Stimulated activated CD8-positive, alpha-beta memory T cell treated with anti-CD3 and anti-CD28 coated beads, Interleukin-12 subunit alpha, Interleukin-12 subunit beta, amount 100 ng/mL, for 24 hours (primary cell): ENCODE results near the gene DNM2.
A peak's percentile ranks its signal among the peaks of the same experiment; 100 is the strongest.

Source experiments
- DNase-seq: peaks from one replicate; pipeline ENCODE4 v3.0.0-alpha.2; 2020; ENCODE audit errors: extremely low read depth

DNM2 gene

DNA sequence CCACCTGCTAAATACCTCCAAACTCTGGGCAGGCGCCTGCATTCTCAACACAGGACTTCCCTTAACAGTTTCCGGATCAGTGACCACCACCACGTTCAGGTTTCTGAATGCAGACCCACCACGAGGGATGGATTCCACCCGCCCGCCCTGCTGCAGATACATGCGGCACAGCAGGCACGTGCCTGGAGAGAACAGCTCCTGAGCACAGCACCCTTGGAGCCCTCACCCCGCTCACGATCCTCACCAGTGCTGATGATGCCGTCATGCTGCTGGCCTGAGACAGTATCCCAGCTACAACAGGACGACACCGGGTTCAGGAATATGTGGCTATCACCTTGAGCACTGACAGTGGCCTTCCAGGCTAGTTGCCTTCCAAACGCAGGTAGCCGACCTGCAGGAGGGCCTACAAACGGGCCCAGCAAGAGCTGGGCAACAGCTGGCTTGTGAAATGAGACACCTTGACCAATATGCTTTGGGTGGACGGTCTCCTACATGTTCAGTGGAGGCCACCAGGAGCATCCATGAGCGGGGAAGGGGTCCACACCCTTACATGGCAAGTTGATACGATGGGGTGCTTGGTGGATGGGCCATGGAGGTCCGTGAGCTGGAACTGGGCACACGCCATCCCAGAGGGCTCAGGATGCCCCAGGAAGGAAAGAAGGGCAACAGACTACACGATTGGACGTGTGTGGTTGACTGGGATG lies 26.5 kb upstream of the DNM2 start:
- no peak for DNase-seq

DNA sequence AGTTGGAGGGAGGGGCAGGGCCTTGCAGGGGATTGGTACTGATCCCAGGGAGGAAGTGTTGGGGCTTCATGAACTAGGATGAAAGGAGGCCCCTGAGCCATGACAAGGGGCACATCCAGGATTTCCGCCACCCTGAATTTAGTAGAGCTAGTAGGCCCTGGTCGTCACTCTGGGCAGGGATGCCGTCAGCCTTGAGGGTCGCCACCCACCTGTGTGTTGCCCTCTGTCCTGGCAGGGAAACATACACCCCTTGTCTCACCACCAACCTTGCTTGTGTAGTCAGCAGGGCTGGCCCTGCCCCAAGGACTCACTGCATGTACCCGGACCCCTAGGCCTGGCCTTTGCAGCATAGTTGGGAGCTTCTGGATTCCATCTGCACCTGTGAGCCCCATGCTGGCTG lies 26.0 kb upstream of the DNM2 start:
- DNase-seq: no peak

DNA sequence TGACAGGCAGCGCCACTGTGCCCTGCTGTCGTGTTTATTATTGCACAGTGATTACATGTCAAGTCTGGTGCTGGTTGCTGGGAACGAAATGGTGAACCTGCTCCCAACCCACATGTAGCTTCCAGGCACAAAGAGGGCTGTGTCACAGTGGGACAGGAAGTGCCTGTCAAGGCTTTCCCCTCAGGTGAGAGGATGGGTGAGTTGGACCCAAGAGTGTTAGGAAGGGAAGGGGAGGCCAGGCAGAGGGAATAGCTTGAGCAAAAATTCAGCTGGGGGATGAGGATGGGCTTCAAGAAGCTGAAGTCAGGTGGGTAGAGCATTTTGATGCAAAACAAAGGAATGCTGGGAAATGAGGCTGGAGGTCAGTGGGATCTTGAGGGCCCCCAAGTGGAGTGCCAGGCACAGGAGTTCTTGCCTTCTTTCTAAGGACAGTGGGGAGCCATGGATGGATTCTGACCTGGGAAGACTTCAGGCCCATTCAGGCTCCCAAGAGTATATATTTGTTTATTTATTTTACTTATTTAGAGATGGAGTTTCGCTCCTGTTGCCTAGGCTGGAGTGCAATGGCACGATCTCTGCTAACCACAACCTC lies 25.1 kb upstream of the DNM2 start:
- no peak for DNase-seq

GRCh38 chr19:10694706-10695307 lies 23.1 kb upstream of the DNM2 start:
- no peak for DNase-seq

DNA sequence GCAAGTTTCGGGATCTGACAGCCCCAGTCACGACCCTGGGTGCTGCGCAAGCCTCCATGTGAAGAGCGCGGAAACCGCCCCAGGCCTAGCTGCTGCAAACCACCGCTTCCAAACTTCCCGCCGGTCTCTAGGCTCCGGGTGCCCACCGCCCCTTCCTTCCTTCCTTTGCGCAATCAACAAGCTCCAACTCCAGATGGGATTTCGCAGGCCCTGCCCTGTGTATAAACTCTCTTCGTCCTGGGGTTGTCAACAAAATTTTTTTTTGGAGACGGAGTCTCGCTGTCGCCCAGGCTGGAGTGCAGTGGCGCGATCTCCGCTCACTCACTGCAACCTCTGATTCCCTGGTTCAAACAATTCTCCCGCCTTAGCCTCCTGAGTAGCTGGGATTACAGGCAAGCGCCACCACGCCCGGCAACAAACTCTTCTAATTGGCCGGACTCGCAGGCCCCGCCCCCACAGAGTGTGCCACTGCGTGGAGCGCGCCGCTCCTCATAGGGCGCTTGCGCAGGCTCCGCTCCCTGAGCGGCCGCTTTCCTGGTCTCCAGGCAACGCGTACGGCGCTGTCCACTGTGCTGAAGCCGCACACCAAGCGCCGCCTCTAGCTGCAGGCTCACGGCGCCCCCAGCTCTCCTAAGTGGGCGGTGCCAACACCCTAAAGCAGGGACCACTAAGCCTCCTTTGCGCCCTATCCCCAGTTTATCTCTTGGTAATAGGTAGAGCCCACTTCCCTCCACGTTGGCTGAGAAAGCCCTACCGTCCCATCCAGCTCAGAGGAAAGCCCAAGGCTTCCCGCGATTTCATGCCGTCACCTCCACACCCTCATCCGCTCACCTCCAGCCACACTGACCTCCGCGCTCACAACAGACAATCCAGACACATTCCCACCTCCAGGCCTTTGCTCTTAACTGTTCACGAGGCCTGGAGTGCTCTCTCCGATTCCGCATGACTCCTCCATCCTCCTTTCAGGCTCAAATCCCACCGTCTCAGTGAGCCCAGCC lies 22.2 kb upstream of the DNM2 start:
- DNase-seq: peak; percentile 80

GRCh38 chr19:10699650-10700335 lies 18.1 kb upstream of the DNM2 start:
- no peak for DNase-seq

GRCh38 chr19:10701955-10702525 lies 15.8 kb upstream of the DNM2 start:
- no peak for DNase-seq

DNA sequence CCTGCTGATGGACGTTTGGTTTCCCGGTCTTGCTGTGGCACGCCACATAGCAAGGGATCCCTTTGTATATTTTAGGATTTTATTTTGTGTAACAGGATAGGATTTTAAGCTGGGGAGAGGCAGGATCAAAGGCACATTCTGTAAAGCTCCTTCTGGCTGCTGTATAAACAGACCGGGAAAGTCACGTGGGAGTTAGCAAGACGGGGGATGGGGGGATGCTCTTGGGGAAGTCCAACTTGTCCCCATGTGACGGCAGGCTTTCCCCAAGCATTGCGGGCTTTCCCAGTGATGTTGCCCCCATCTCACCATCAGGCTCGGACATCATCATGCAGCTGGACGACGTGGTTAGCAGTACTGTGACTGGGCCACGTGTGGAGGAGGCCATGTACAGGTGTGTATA lies 10.9 kb upstream of the DNM2 start:
- DNase-seq: no peak

GRCh38 chr19:10707440-10707839 lies 10.4 kb upstream of the DNM2 start:
- DNase-seq: no peak

- DNase-seq: no peak
Observed at GRCh38 chr19:10708291-10708690, 9.6 kb upstream of the DNM2 start.

GRCh38 chr19:10712045-10712444 lies 5.8 kb upstream of the DNM2 start:
- DNase-seq: no peak

DNA sequence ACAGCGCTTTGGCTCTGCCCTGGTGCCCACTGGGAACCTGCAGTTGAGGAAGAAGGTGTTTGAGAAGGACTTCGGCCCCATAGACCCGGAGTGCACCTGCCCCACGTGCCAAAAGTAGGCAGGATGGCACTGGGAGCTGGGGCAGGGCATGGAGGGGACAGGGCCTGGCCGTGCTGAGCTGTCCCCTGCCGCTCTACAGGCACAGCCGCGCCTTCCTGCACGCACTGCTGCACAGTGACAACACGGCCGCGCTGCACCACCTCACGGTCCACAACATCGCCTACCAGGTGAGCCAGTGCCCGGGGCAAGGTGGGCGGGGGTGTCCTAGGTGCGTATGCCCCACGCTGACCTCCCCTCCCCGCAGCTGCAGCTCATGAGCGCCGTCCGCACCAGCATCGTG lies 5.1 kb upstream of the DNM2 start:
- DNase-seq: no peak

DNA sequence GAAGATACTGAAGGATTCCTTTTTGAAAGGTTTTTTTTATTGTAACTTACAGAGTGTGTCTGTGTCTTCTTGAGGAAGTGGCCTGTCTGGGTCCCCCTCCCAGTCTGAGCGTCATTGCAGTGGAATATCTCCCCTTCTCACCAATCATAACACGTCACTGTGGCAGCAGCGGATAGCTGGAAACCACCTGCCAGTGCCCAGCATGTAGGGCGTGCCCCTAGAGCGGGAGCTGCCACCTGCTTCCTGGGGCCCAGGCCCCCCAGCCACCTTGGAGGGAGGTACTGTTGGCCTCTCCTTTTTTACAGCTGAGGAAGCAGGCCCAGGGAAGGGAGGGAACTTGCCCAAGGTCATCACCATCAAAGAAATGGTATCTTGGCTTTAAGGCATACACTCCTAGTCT lies 4.6 kb upstream of the DNM2 start:
- DNase-seq: no peak

DNA sequence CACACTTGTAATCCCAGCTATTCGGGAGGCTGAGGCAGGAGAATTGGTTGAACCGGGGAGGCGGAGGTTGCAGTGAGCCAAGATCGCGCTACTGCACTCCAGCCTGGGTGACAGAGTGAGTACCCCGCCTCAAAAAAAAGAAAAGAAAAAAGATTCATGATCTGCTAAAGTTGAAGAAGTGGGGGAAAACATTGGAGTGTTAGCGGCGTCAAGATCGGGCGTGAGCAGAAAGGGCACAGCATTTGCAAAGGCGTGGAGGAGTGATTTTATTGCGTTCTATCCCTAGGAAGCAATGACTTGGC lies 874 bp upstream of the DNM2 start:
- DNase-seq: no peak

- no peak for DNase-seq
Observed at GRCh38 chr19:10718205-10719196, 622 bp downstream of the DNM2 start.

DNA sequence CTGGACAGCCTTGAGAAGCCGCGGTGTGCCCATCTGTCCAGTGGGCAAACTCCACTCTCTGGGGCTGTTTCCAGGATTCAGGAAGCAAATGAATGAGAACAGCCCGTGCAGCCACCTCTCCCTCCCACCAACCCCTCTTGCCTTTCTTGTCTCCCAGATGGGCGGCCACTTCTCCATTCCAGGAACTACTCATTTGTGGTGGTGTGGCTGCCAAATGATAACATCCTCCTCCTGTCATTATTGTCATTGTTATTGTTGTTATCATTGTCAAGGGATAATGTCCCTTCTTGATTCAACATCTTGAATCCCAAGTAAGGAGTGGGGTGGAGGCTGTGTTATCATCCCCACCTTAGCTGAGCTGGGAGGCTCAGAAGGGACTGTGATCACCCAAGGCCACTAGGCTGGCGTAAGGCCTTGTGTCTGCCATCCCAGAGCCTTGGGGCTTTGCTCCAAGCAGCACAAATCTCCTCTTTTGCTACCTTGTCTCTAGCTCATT lies 1.6 kb downstream of the DNM2 start:
- no peak for DNase-seq

- DNase-seq: no peak
Observed at GRCh38 chr19:10720607-10721125, 2.8 kb downstream of the DNM2 start.

GRCh38 chr19:10723591-10723990 lies 5.7 kb downstream of the DNM2 start:
- DNase-seq: no peak

GRCh38 chr19:10724573-10725071 lies 6.7 kb downstream of the DNM2 start:
- no peak for DNase-seq

- no peak for DNase-seq
Observed at GRCh38 chr19:10725415-10725814, 7.5 kb downstream of the DNM2 start.
